ENCODE results near the gene SIGLEC1. TPM values are rescaled to one million over a fixed set of nuclear protein-coding genes. Genes with fewer than 3 reads are reported as not detected.

Gene SIGLEC1
- total and polyA plus RNA-seq, 2 of the 8 experiments (the other 6 are each of a cell fraction or from before 2014, with no cell fraction given): 0.02 TPM; not detected in 1

- TF ChIP-seq RFX5 (IDR thresholded peaks at IDR 0.05; ENCODE audit: borderline replicate concordance, low read depth, low read length) (no peak), POU5F1 (IDR thresholded peaks at IDR 0.05; ENCODE audit: low read depth, low read length) (no peak), JUN (IDR thresholded peaks at IDR 0.05; ENCODE audit: low read depth, low read length) (no peak), GABPA (IDR thresholded peaks at IDR 0.05; ENCODE audit: borderline replicate concordance, insufficient read depth, low read length) (no peak), NANOG (IDR thresholded peaks at IDR 0.05; ENCODE audit: insufficient read depth, low read depth, low read length, poor library complexity, severe bottlenecking) (no peak), HDAC6 (IDR thresholded peaks at IDR 0.05; ENCODE audit: low read depth, low read length) (no peak), POLR2AphosphoS5 (IDR thresholded peaks at IDR 0.05; ENCODE audit: low read depth, low read length) (no peak), CHD1 (IDR thresholded peaks at IDR 0.05; ENCODE audit: low read depth, low read length) (no peak), CHD2 (IDR thresholded peaks at IDR 0.05; ENCODE audit: low read length) (no peak), EP300 (IDR thresholded peaks at IDR 0.05; ENCODE audit: borderline replicate concordance in 1 of 2, low read depth in 2 of 2, low read length in 2 of 2) (no peak), CREB1 (IDR thresholded peaks at IDR 0.05) (no peak), TBP (IDR thresholded peaks at IDR 0.05; ENCODE audit: low read depth, low read length) (no peak)
- TF ChIP-seq, protein P1, sequence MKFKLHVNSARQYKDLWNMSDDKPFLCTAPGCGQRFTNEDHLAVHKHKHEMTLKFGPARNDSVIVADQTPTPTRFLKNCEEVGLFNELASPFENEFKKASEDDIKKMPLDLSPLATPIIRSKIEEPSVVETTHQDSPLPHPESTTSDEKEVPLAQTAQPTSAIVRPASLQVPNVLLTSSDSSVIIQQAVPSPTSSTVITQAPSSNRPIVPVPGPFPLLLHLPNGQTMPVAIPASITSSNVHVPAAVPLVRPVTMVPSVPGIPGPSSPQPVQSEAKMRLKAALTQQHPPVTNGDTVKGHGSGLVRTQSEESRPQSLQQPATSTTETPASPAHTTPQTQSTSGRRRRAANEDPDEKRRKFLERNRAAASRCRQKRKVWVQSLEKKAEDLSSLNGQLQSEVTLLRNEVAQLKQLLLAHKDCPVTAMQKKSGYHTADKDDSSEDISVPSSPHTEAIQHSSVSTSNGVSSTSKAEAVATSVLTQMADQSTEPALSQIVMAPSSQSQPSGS (IDR thresholded peaks at IDR 0.05; ENCODE audit: low read length): no peak
- Histone ChIP-seq H3K23ac (ENCODE audit: insufficient read length) (no peak overlapping the region), H3K56ac (replicated peaks; ENCODE audit: insufficient read length, low read depth, low read length) (no peak overlapping the region), H4K5ac (ENCODE audit: insufficient read length, low read depth, low read length) (no peak overlapping the region), H2AK5ac (ENCODE audit: low read depth, low read length) (no peak overlapping the region), H3K27ac (ENCODE audit: low read depth, low read length) (no peak overlapping the region), H2BK120ac (replicated peaks; ENCODE audit: low read depth, low read length) (no peak overlapping the region), H2BK12ac (ENCODE audit: low read depth, low read length) (no peak overlapping the region), H3K4me3 (ENCODE audit: extremely low read depth in 1 of 4, insufficient read depth in 2 of 4, low read depth in 3 of 4, low read length in 4 of 4) (no peak overlapping the region), H2AFZ (ENCODE audit: low read length) (no peak overlapping the region), H3K14ac (ENCODE audit: insufficient read length) (no peak overlapping the region), H4K91ac (replicated peaks; ENCODE audit: insufficient read length, low read length) (no peak overlapping the region), H3K36me3 (ENCODE audit: control insufficient read depth in 2 of 4, insufficient read depth in 4 of 4, low read length in 3 of 4) (no peaks in the 10 kb centered on the region), H2BK20ac (ENCODE audit: low read length) (no peak overlapping the region), H3K18ac (ENCODE audit: extremely low read depth, low read length) (no peak overlapping the region), H3K9ac (replicated peaks in 1 of 4; ENCODE audit: extremely low read depth in 1 of 4, low read depth in 3 of 4, low read length in 3 of 4) (no peak overlapping the region), H3K79me1 (ENCODE audit: low read depth, low read length) (no peaks in the 10 kb centered on the region), H3K4ac (replicated peaks; ENCODE audit: insufficient read length, low read depth, low read length) (no peak overlapping the region), H3K9me3 (ENCODE audit: insufficient read depth in 2 of 2, low read depth in 1 of 2, low read length in 1 of 2) (no peaks in the 10 kb centered on the region), H3K23me2 (ENCODE audit: low read depth, low read length) (peaks cover 9% of the 10 kb centered on the region; the same call in 1 of the 2 replicates), H3K4me2 (ENCODE audit: insufficient read depth in 1 of 2, low read depth in 2 of 2, low read length in 2 of 2) (no peak overlapping the region), H2BK15ac (ENCODE audit: low read length) (no peak overlapping the region), H3K79me2 (ENCODE audit: control insufficient read depth in 1 of 2, insufficient read depth in 2 of 2, low read length in 2 of 2) (no peaks in the 10 kb centered on the region), H4K20me1 (replicated peaks in 1 of 2; ENCODE audit: control insufficient read depth in 1 of 2, insufficient read depth in 2 of 2, low read length in 2 of 2) (peaks cover 0 to 3% of the 10 kb centered on the region in 2 experiments), H4K8ac (ENCODE audit: extremely low read depth, insufficient read depth, low read length) (no peak overlapping the region), H2BK5ac (ENCODE audit: low read depth, low read length) (no peak overlapping the region), H3K4me1 (replicated peaks in 1 of 4; ENCODE audit: control insufficient read depth in 3 of 4, insufficient read depth in 4 of 4, low read length in 3 of 4) (peaks cover 0 to 13% (median 3%) of the 10 kb centered on the region in 4 experiments; a peak in 4 of 7 replicates), H3K27me3 (replicated peaks in 1 of 4; ENCODE audit: control insufficient read depth in 3 of 4, extremely low read depth in 1 of 4, insufficient read depth in 3 of 4, low read length in 3 of 4) (peaks cover 6 to 25% (median 19%) of the 10 kb centered on the region in 4 experiments; a peak in 6 of 7 replicates)
- DNase-seq (ENCODE audit: low read depth in 1 of 2, low spot score in 2 of 2) (no peak), FAIRE-seq (no peak)
- WGBS, 2 experiments (ENCODE audit: extremely low coverage in 1 of 2, insufficient coverage in 1 of 2, insufficient read length in 1 of 2, insufficient replicate concordance in 2 of 2, low coverage in 1 of 2, low lambda C conversion rate in 2 of 2, missing lambda C conversion rate in 1 of 2): 83% methylated on average over 10 of the region's 10 CpGs; no CpG with 5 or more reads in 1 of the 2 experiments
- ChIA-PET CTCF (ENCODE audit: partially characterized antibody) (interaction anchor here (0.7 to 45.1 kb wide), 12 partner anchors 7 to 435 kb away, joined by 3 to 1432 read pairs (median 4); partner anchors contain the start of genes ADAM33, ADISSP, SIGLEC1 and SLC4A11), POLR2A (ENCODE audit: partially characterized antibody) (interaction anchor here (0.9 to 1.2 kb wide), 2 partner anchors 14 to 93 kb away, joined by 3 read pairs; partner anchors contain the start of gene ADISSP)
Observed at GRCh38 chr20:3674447-3674846, 38.0 kb downstream of the SIGLEC1 start.

All from H1 (cell line).